HEK293 (cell line): ENCODE measurements around the gene RFX2.

ENCODE experiments used
- CTCF ChIA-PET: fragments of 350-600 bp; formaldehyde crosslinking; extraction: SDS; loops from one replicate; lab custom pipeline; 2021; ENCODE audit warnings: antibody characterized with exemption; lab: Yijun Ruan, JAX
- POLR2A ChIA-PET: fragments of 300-600 bp; formaldehyde crosslinking; extraction: SDS; loops from one replicate; lab custom pipeline; 2020; ENCODE audit warnings: antibody characterized with exemption, inconsistent platforms; lab: Yijun Ruan, JAX
- H3K27ac ChIP-seq: fragments of 200-500 bp; sonication (Bioruptor generic); 2 replicates; pipeline ENCODE4 v1.5.1; 2014; ENCODE audit warnings: low read depth, low read length, control low read depth, inconsistent platforms; ENCODE audit errors: extremely low read depth
- H3K36me3 ChIP-seq, 2 experiments: fragments of 200-500 bp in 1 of 2; sonication (Bioruptor generic) in 1 of 2; 1 replicate in 1 of 2; 2 replicates in 1 of 2; pipeline ENCODE4 v1.5.1; 2014 to 2017; ENCODE audit warnings: inconsistent platforms in 2 of 2, low read length in 2 of 2; ENCODE audit not compliant: control insufficient read depth in 2 of 2, insufficient read depth in 1 of 2
- H3K4me1 ChIP-seq: fragments of 200-500 bp; sonication (Bioruptor generic); 2 replicates; pipeline ENCODE4 v1.5.1; 2014; ENCODE audit warnings: mild to moderate bottlenecking, low read length, inconsistent platforms; ENCODE audit not compliant: control insufficient read depth, insufficient read depth
- H3K4me3 ChIP-seq: 2 replicates; pipeline ENCODE4 v1.5.1; 2011; ENCODE audit warnings: low read depth, mild to moderate bottlenecking, control low read depth, low read length, moderate library complexity
- H3K9me3 ChIP-seq: fragments of 200-500 bp; sonication (Bioruptor generic); 2 replicates; pipeline ENCODE4 v1.5.1; 2014; ENCODE audit warnings: low read depth, low read length, inconsistent platforms; ENCODE audit not compliant: control insufficient read depth, insufficient read depth
- GLIS1 ChIP-seq: fragments of 450-650 bp; formaldehyde crosslinking; IDR thresholded peaks from 2 replicates; pipeline ENCODE4 v1.5.1; 2016; ENCODE audit warnings: missing biosample characterization, missing genetic modification characterization
- IKZF3 ChIP-seq: fragments of 450-650 bp; IDR thresholded peaks from 2 replicates; pipeline ENCODE4 v1.5.0; 2018; ENCODE audit warnings: missing biosample characterization, mild to moderate bottlenecking, missing genetic modification characterization, moderate library complexity
- MEIS1 ChIP-seq: sonication (generic); formaldehyde crosslinking; IDR thresholded peaks from 2 replicates; pipeline ENCODE4 v1.8.1; 2022; ENCODE audit warnings: missing genetic modification reagents, mild to moderate bottlenecking, borderline replicate concordance
- TRIM28 ChIP-seq: IDR thresholded peaks from 2 replicates; pipeline ENCODE4 v1.6.1; 2011; ENCODE audit warnings: low read length, control low read depth, borderline replicate concordance
- ZNF169 ChIP-seq: fragments of 450-650 bp; formaldehyde crosslinking; IDR thresholded peaks from 2 replicates; pipeline ENCODE4 v1.5.1; 2016; ENCODE audit warnings: missing biosample characterization, missing genetic modification characterization
- ZNF211 ChIP-seq: fragments of 450-650 bp; formaldehyde crosslinking; IDR thresholded peaks from 2 replicates; pipeline ENCODE4 v1.5.1; 2016; ENCODE audit warnings: low read depth, missing biosample characterization, missing genetic modification characterization
- ZNF302 ChIP-seq: fragments of 450-650 bp; formaldehyde crosslinking; IDR thresholded peaks from 2 replicates; pipeline ENCODE4 v1.5.1; 2016; ENCODE audit warnings: missing biosample characterization, missing genetic modification characterization, low read depth
- ZSCAN30 ChIP-seq: fragments of 450-650 bp; IDR thresholded peaks from 2 replicates; pipeline ENCODE4 v1.5.1; 2018; ENCODE audit warnings: missing biosample characterization, mild to moderate bottlenecking, missing genetic modification characterization, moderate library complexity
- ZXDB ChIP-seq: fragments of 450-650 bp; formaldehyde crosslinking; IDR thresholded peaks from 2 replicates; pipeline ENCODE4 v1.5.1; 2016; ENCODE audit warnings: missing biosample characterization, missing genetic modification characterization
- TF ChIP-seq, protein P1 (sequence below): fragments of 450-650 bp; formaldehyde crosslinking; IDR thresholded peaks from 2 replicates; pipeline ENCODE4 v1.5.1; 2017; ENCODE audit warnings: missing biosample characterization, missing genetic modification characterization
- TF ChIP-seq, protein P2 (sequence below): fragments of 450-650 bp; formaldehyde crosslinking; IDR thresholded peaks from 2 replicates; pipeline ENCODE4 v1.5.1; 2016; ENCODE audit warnings: missing biosample characterization, missing genetic modification characterization
- TF ChIP-seq, protein P3 (sequence below): fragments of 450-650 bp; formaldehyde crosslinking; IDR thresholded peaks from 2 replicates; pipeline ENCODE4 v1.5.1; 2016; ENCODE audit warnings: missing biosample characterization, missing genetic modification characterization
- TF ChIP-seq, protein P4 (sequence below): fragments of 450-650 bp; formaldehyde crosslinking; IDR thresholded peaks from 2 replicates; pipeline ENCODE4 v1.5.1; 2016; ENCODE audit warnings: missing biosample characterization, missing genetic modification characterization
- TF ChIP-seq, protein P5 (sequence below): fragments of 450-650 bp; formaldehyde crosslinking; IDR thresholded peaks from 2 replicates; pipeline ENCODE4 v1.5.1; 2016; ENCODE audit warnings: missing biosample characterization, missing genetic modification characterization
- TF ChIP-seq, protein P6 (sequence below): fragments of 450-650 bp; formaldehyde crosslinking; IDR thresholded peaks from 2 replicates; pipeline ENCODE4 v1.5.1; 2016; ENCODE audit warnings: missing biosample characterization, missing genetic modification characterization

The RFX2 gene

DNA sequence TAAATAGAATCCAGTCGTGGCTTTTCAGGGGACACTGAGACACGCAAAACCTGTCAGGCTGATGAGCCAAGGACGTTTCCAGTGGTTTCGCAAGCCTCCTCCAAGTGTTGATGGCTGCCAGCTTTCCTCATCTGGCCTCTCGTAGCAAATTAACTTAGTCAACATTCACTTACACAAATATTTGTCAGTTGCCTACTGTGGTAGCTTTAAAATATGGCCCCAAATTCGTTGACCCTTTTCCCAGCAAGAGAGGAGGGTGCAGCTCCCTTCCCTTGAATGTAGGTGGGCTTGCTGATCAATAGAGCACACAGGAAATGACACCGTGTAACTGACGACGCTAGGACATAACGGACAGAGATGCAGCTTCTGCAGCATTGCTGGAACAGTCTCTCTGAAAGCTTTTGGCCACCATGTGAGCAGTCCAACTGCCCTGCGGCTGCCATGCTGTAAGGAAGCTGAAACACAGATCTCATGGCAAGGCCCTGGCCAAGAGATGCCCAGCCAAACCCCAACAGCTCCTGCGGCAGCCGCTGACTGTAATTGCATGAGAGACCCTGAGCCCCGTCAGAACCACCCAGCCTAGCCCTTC is 126.8 kb downstream of the RFX2 start:
- H3K27ac ChIP-seq: no peak overlapping the region
- peaks cover 2% of the 10 kb centered on the region; the same call in 1 of the 2 replicates for H3K4me1 ChIP-seq
- no peaks in the 10 kb centered on the region for H3K9me3 ChIP-seq
- POLR2A ChIA-PET: interaction anchor here (0.6 kb wide), 1 partner anchor 216 kb away, joined by 3 read pairs; no protein-coding TSS in a partner anchor
- CTCF ChIA-PET: interaction anchor here (0.5 to 8.4 kb wide), 5 partner anchors 8 to 179 kb away, joined by 3 to 146 read pairs (median 8); no protein-coding TSS in a partner anchor
- H3K4me3 ChIP-seq: no peak overlapping the region
- TF ChIP-seq, protein P1, sequence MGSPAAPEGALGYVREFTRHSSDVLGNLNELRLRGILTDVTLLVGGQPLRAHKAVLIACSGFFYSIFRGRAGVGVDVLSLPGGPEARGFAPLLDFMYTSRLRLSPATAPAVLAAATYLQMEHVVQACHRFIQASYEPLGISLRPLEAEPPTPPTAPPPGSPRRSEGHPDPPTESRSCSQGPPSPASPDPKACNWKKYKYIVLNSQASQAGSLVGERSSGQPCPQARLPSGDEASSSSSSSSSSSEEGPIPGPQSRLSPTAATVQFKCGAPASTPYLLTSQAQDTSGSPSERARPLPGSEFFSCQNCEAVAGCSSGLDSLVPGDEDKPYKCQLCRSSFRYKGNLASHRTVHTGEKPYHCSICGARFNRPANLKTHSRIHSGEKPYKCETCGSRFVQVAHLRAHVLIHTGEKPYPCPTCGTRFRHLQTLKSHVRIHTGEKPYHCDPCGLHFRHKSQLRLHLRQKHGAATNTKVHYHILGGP (tag by site-specific recombination): no peak
- TF ChIP-seq TRIM28: 0 out of 2 replicates have a peak, but pooled peaks have one; percentile 28
- H3K36me3 ChIP-seq: no peaks in the 10 kb centered on the region

DNA sequence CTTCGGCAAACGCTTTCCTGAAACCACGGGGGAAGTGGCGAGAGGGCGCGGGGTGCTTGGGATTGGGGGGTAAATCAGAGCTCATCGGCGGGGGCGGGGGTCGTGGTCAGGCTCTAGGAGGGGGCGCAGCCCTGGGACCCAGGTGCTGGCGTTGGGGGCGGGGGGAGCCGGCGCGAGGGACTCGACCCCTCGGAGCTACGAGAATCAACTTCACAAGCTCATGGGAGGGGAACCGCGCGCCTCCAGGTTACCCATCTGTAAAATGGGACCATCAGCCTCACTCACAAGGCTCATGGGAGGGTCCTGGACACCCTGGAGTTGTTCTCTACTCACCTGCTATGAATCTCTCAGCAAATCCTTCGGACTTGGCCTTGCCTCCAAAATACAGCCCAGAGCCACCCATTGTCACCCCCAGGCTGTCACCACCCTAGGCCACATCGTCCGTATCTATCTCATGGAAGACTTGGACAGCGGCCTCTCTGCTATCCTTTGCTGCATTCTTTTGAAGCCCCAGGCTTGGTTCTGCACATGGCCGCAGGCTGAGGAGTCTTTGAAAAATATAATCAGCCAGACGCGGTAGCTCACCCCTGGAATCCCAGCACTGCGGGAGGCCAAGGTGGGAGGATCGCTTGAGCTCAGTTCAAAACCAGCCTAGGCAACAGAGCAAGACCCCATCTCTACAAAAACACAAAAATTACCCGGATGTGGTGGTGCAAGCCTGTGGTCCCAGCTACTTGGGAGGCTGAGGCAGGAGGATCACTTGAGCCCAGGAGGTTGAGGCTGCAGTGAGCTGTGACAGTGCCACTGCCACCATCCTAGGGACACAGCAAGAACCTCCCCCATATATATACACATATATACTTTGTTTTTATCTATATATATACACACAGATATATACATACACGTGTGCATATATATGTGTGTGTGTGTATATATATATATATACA is 131.4 kb downstream of the RFX2 start:
- CTCF ChIA-PET: interaction anchor here (0.6 to 4.9 kb wide), 11 partner anchors 8 to 289 kb away, joined by 3 to 41 read pairs (median 4); partner anchors contain the start of genes NRTN and RPL36

More for the DNA sequence above, 131.4 kb downstream of the RFX2 start:
- Histone ChIP-seq H3K4me3 (peak overlapping the region; percentile 98), H3K36me3 (peaks cover 5 to 23% of the 10 kb centered on the region in 2 experiments; a peak in 2 of 3 replicates), H3K4me1 (peaks cover 11% of the 10 kb centered on the region), H3K27ac (peak overlapping the region; percentile 75; the same call in 1 of the 2 replicates), H3K9me3 (no peaks in the 10 kb centered on the region)
- POLR2A ChIA-PET: interaction anchor here (0.6 to 2.7 kb wide), 13 partner anchors 9 to 292 kb away, joined by 3 to 13 read pairs (median 5); partner anchors contain the start of genes CATSPERD, LONP1, NDUFA11 and VMAC
- no peak for TF ChIP-seq IKZF3 (tag by site-specific recombination)
- TF ChIP-seq, protein P2, sequence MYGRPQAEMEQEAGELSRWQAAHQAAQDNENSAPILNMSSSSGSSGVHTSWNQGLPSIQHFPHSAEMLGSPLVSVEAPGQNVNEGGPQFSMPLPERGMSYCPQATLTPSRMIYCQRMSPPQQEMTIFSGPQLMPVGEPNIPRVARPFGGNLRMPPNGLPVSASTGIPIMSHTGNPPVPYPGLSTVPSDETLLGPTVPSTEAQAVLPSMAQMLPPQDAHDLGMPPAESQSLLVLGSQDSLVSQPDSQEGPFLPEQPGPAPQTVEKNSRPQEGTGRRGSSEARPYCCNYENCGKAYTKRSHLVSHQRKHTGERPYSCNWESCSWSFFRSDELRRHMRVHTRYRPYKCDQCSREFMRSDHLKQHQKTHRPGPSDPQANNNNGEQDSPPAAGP (tag by site-specific recombination): 0 out of 2 replicates have a peak, but pooled peaks have one; percentile 9
- TF ChIP-seq, protein P3, sequence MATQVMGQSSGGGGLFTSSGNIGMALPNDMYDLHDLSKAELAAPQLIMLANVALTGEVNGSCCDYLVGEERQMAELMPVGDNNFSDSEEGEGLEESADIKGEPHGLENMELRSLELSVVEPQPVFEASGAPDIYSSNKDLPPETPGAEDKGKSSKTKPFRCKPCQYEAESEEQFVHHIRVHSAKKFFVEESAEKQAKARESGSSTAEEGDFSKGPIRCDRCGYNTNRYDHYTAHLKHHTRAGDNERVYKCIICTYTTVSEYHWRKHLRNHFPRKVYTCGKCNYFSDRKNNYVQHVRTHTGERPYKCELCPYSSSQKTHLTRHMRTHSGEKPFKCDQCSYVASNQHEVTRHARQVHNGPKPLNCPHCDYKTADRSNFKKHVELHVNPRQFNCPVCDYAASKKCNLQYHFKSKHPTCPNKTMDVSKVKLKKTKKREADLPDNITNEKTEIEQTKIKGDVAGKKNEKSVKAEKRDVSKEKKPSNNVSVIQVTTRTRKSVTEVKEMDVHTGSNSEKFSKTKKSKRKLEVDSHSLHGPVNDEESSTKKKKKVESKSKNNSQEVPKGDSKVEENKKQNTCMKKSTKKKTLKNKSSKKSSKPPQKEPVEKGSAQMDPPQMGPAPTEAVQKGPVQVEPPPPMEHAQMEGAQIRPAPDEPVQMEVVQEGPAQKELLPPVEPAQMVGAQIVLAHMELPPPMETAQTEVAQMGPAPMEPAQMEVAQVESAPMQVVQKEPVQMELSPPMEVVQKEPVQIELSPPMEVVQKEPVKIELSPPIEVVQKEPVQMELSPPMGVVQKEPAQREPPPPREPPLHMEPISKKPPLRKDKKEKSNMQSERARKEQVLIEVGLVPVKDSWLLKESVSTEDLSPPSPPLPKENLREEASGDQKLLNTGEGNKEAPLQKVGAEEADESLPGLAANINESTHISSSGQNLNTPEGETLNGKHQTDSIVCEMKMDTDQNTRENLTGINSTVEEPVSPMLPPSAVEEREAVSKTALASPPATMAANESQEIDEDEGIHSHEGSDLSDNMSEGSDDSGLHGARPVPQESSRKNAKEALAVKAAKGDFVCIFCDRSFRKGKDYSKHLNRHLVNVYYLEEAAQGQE (tag by site-specific recombination): 0 out of 2 replicates have a peak, but pooled peaks have one; percentile 17
- TF ChIP-seq ZNF169 (tag by site-specific recombination): no peak
- no peak for TF ChIP-seq MEIS1 (CRISPR knock-in tag)
- TF ChIP-seq ZXDB: no peak
- TF ChIP-seq, protein P4, sequence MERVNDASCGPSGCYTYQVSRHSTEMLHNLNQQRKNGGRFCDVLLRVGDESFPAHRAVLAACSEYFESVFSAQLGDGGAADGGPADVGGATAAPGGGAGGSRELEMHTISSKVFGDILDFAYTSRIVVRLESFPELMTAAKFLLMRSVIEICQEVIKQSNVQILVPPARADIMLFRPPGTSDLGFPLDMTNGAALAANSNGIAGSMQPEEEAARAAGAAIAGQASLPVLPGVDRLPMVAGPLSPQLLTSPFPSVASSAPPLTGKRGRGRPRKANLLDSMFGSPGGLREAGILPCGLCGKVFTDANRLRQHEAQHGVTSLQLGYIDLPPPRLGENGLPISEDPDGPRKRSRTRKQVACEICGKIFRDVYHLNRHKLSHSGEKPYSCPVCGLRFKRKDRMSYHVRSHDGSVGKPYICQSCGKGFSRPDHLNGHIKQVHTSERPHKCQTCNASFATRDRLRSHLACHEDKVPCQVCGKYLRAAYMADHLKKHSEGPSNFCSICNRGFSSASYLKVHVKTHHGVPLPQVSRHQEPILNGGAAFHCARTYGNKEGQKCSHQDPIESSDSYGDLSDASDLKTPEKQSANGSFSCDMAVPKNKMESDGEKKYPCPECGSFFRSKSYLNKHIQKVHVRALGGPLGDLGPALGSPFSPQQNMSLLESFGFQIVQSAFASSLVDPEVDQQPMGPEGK: 0 out of 2 replicates have a peak, but pooled peaks have one; percentile 12
- peak; percentile 16; the same call in 1 of the 2 replicates for TF ChIP-seq ZSCAN30 (tag by site-specific recombination)
- 0 out of 2 replicates have a peak, but pooled peaks have one; percentile 10 for TF ChIP-seq GLIS1 (tag by site-specific recombination)
- TF ChIP-seq, protein P5, sequence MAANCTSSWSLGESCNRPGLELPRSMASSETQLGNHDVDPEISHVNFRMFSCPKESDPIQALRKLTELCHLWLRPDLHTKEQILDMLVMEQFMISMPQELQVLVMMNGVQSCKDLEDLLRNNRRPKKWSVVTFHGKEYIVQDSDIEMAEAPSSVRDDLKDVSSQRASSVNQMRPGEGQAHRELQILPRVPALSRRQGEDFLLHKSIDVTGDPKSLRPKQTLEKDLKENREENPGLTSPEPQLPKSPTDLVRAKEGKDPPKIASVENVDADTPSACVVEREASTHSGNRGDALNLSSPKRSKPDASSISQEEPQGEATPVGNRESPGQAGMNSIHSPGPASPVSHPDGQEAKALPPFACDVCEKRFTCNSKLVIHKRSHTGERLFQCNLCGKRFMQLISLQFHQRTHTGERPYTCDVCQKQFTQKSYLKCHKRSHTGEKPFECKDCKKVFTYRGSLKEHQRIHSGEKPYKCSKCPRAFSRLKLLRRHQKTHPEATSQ (tag by site-specific recombination): no peak
- TF ChIP-seq, protein P6, sequence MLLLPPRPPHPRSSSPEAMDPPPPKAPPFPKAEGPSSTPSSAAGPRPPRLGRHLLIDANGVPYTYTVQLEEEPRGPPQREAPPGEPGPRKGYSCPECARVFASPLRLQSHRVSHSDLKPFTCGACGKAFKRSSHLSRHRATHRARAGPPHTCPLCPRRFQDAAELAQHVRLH (tag by site-specific recombination): 0 out of 2 replicates have a peak, but pooled peaks have one; percentile 9
- TF ChIP-seq ZNF302 (tag by site-specific recombination): no peak
- TF ChIP-seq ZNF211 (tag by site-specific recombination): no peak
- TF ChIP-seq, all 188 proteins: peak for 6
